Keratinocyte (primary cell): ENCODE measurements around the gene DMRTB1. TPM values are rescaled to one million over a fixed set of nuclear protein-coding genes. Genes with fewer than 3 reads are reported as not detected.
A peak's percentile ranks its signal among the peaks of the same experiment; 100 is the strongest.

Experiments used
- DNase-seq: peaks from one replicate; pipeline ENCODE4 v3.0.0-alpha.2; 2011; ENCODE audit warnings: low read depth, missing footprints, low spot score
- FAIRE-seq: peaks from 2 replicates; lab custom pipeline; 2011; peaks lifted over from hg19 to GRCh38; lab: Jason Lieb, UNC
- H2AFZ ChIP-seq: 2 replicates; pipeline ENCODE4 v1.6.0; 2012; ENCODE audit warnings: low read length, control low read depth, inconsistent platforms; ENCODE audit not compliant: control insufficient read depth
- H3K27ac ChIP-seq: 2 replicates; pipeline ENCODE4 v1.5.1; 2011; ENCODE audit warnings: low read length; ENCODE audit not compliant: control insufficient read depth, insufficient read depth
- H3K27me3 ChIP-seq: 3 replicates; pipeline ENCODE4 v1.6.0; 2011; ENCODE audit warnings: low read length; ENCODE audit not compliant: control insufficient read depth, insufficient read depth; ENCODE audit errors: extremely low read depth
- H3K36me3 ChIP-seq, 2 experiments: 2 replicates in 1 of 2; 3 replicates in 1 of 2; pipeline ENCODE4 v1.5.1; 2011; ENCODE audit warnings: low read length in 2 of 2, mild to moderate bottlenecking in 1 of 2; ENCODE audit not compliant: control insufficient read depth in 2 of 2, insufficient read depth in 2 of 2; ENCODE audit errors: extremely low read depth in 1 of 2
- H3K4me1 ChIP-seq: 3 replicates; pipeline ENCODE4 v1.5.1; 2011; ENCODE audit warnings: low read length; ENCODE audit not compliant: control insufficient read depth, insufficient read depth; ENCODE audit errors: extremely low read depth
- H3K4me2 ChIP-seq: 3 replicates; pipeline ENCODE4 v1.6.0; 2011; ENCODE audit warnings: low read depth, low read length; ENCODE audit not compliant: control insufficient read depth, insufficient read depth; ENCODE audit errors: extremely low read depth
- H3K4me3 ChIP-seq, 3 experiments: fragments of 200-600 bp in 1 of 3; sonication (generic) in 1 of 3; 2 replicates in 2 of 3; 3 replicates in 1 of 3; pipeline ENCODE4 v1.5.1; 2011 to 2016; ENCODE audit warnings: low read length in 3 of 3, mild to moderate bottlenecking in 3 of 3, control low read depth in 2 of 3, inconsistent platforms in 1 of 3, low read depth in 1 of 3, mixed read lengths in 1 of 3, mixed run types in 1 of 3, moderate library complexity in 1 of 3; ENCODE audit not compliant: control insufficient read depth in 2 of 3, insufficient read depth in 2 of 3; ENCODE audit errors: extremely low read depth in 1 of 3
- H3K79me2 ChIP-seq: 2 replicates; pipeline ENCODE4 v1.6.0; 2012; ENCODE audit warnings: low read length; ENCODE audit not compliant: control insufficient read depth, insufficient read depth
- H3K9ac ChIP-seq: 3 replicates; pipeline ENCODE4 v1.6.0; 2011; ENCODE audit warnings: low read length; ENCODE audit not compliant: control insufficient read depth, insufficient read depth; ENCODE audit errors: extremely low read depth
- H3K9me1 ChIP-seq: 3 replicates; pipeline ENCODE4 v1.6.0; 2011; ENCODE audit warnings: low read length; ENCODE audit not compliant: control insufficient read depth, insufficient read depth; ENCODE audit errors: extremely low read depth
- H3K9me3 ChIP-seq: 2 replicates; pipeline ENCODE4 v1.5.1; 2012; ENCODE audit warnings: low read depth, low read length; ENCODE audit not compliant: control insufficient read depth
- H4K20me1 ChIP-seq: 3 replicates; pipeline ENCODE4 v1.6.0; 2011; ENCODE audit warnings: low read length; ENCODE audit not compliant: control insufficient read depth, insufficient read depth; ENCODE audit errors: extremely low read depth
- CTCF ChIP-seq, 3 experiments: IDR thresholded peaks in 1 of 3; conservative IDR thresholded peaks in 1 of 3; optimal IDR thresholded peaks in 1 of 3; 2 replicates in 2 of 3; 3 replicates in 1 of 3; pipeline versions ENCODE3 to v1.5.1; 2011; ENCODE audit warnings: low read length in 3 of 3, mild to moderate bottlenecking in 3 of 3, moderate library complexity in 2 of 3, control low read depth in 1 of 3, inconsistent platforms in 1 of 3; ENCODE audit not compliant: insufficient read depth in 2 of 3; ENCODE audit errors: extremely low read depth in 1 of 3
- EZH2 ChIP-seq: IDR thresholded peaks from one replicate; pipeline ENCODE4 v1.6.1; 2012; ENCODE audit warnings: inconsistent platforms, mild to moderate bottlenecking, low read length, moderate library complexity
- dilution Hi-C: fragments of 300-500 bp; cut with MboI; formaldehyde crosslinking; loops from one replicate; pipeline ENCODE4 v1.7.0; 2020; ENCODE audit warnings: low sequenced_read_pairs; ENCODE audit not compliant: extremely low pct_ligation_motif_present
- polyA plus RNA-seq, 5 experiments: library from polyadenylated mRNA; depleted of rRNA in 3 of 5; stranded (reverse) in 3 of 5; stranded (forward) in 1 of 5; unstranded in 1 of 5; fragments of >200 nt; gene quantifications; 1 replicate in 1 of 5; 2 replicates in 3 of 5; 3 replicates in 1 of 5; pipeline versions ENCODE4 v1.2.1 to v1.2.3, GENCODE V29; 2011 to 2012; ENCODE audit warnings: missing spikeins in 2 of 5, low read depth in 1 of 5, low replicate concordance in 1 of 5

The DMRTB1 gene
- polyA plus RNA-seq, 1 donor (not counting 4 experiments of a cell fraction or from before 2014, with no cell fraction given) = not detected

- H3K79me2 ChIP-seq = no peaks in the 10 kb centered on the region
- H3K4me1 ChIP-seq = no peaks in the 10 kb centered on the region
- no peak for FAIRE-seq
- no peak for DNase-seq
- no peak overlapping the region for H3K4me3 ChIP-seq
- no peak overlapping the region for H3K4me2 ChIP-seq
- H3K9ac ChIP-seq = no peak overlapping the region
- TF ChIP-seq EZH2 (no peak), CTCF (optimal IDR thresholded peaks at IDR 0.05 in 1 of 3, IDR thresholded peaks at IDR 0.05 in 1 of 3, conservative IDR thresholded peaks at IDR 0.05 in 1 of 3; ENCODE audit: extremely low read depth in 1 of 3, insufficient read depth in 2 of 3, low read length in 3 of 3) (no peak)
- dilution Hi-C loops = no loop called here
- H3K27ac ChIP-seq = no peak overlapping the region
- no peaks in the 10 kb centered on the region for H3K9me1 ChIP-seq
- peaks cover 8% of the 10 kb centered on the region for H3K27me3 ChIP-seq
- no peaks in the 10 kb centered on the region for H4K20me1 ChIP-seq
- H2AFZ ChIP-seq = no peak overlapping the region
- H3K9me3 ChIP-seq = no peaks in the 10 kb centered on the region
- no peaks in the 10 kb centered on the region for H3K36me3 ChIP-seq
Observed at GRCh38 chr1:53449693-53450092, 9.5 kb upstream of the DMRTB1 start.

GRCh38 chr1:53450225-53450624 lies 9.0 kb upstream of the DMRTB1 start:
- Histone ChIP-seq H3K9me3 (no peaks in the 10 kb centered on the region), H3K36me3 (no peaks in the 10 kb centered on the region), H3K27me3 (peaks cover 11% of the 10 kb centered on the region), H3K27ac (no peak overlapping the region), H2AFZ (no peak overlapping the region), H4K20me1 (no peaks in the 10 kb centered on the region), H3K9me1 (no peaks in the 10 kb centered on the region), H3K4me3 (no peak overlapping the region), H3K4me2 (no peak overlapping the region), H3K9ac (no peak overlapping the region), H3K4me1 (no peaks in the 10 kb centered on the region), H3K79me2 (no peaks in the 10 kb centered on the region)
- dilution Hi-C loops = no loop called here
- peak; percentile 45 to 65 (median 50) for TF ChIP-seq CTCF (optimal IDR thresholded peaks at IDR 0.05 in 1 of 3, IDR thresholded peaks at IDR 0.05 in 1 of 3, conservative IDR thresholded peaks at IDR 0.05 in 1 of 3; ENCODE audit: extremely low read depth in 1 of 3, insufficient read depth in 2 of 3, low read length in 3 of 3)
- TF ChIP-seq EZH2 = no peak
- FAIRE-seq (no peak), DNase-seq (no peak)
